A673 (cell line): ENCODE results near the gene GDF15. TPM values are rescaled to one million over a fixed set of nuclear protein-coding genes. Genes with fewer than 3 reads are reported as not detected.

Source experiments
- BruUV-seq: library from RNA; stranded (reverse); fragments of 400-500 nt; replicated peaks from 2 replicates; lab custom pipeline; 2021; lab: Mats Ljungman, UMichigan
- CTCF ChIA-PET: fragments of 300-600 bp; sonication (Branson Sonifier 250); formaldehyde crosslinking; loops from one replicate; lab custom pipeline; 2022; ENCODE audit warnings: antibody characterized with exemption; lab: Charles Lee
- POLR2A ChIA-PET: fragments of 300-600 bp; sonication (Branson Sonifier 250); formaldehyde crosslinking; loops from one replicate; lab custom pipeline; 2022; ENCODE audit warnings: antibody characterized with exemption; ENCODE audit not compliant: low non-redundant PET; lab: Charles Lee
- DNase-seq: peaks from one replicate; pipeline ENCODE4 v3.0.0-alpha.2; 2015; ENCODE audit warnings: low spot score
- H3K27ac ChIP-seq: fragments of 200-600 bp; sonication (generic); 2 replicates; pipeline ENCODE4 v1.5.1; 2016; ENCODE audit warnings: mixed run types, low read depth, mild to moderate bottlenecking, mixed read lengths, antibody characterized with exemption, low read length; ENCODE audit not compliant: poor library complexity, severe bottlenecking
- H3K27me3 ChIP-seq: fragments of 200-600 bp; sonication (generic); replicated peaks from 2 replicates; pipeline ENCODE4 v1.6.1; 2017; ENCODE audit warnings: mixed run types, low read depth, mild to moderate bottlenecking, mixed read lengths, antibody characterized with exemption, low read length; ENCODE audit not compliant: insufficient read depth, poor library complexity
- H3K36me3 ChIP-seq: fragments of 200-600 bp; sonication (generic); 2 replicates; pipeline ENCODE4 v1.6.1; 2016; ENCODE audit warnings: mixed run types, mild to moderate bottlenecking, mixed read lengths, antibody characterized with exemption, low read length; ENCODE audit not compliant: insufficient read depth, poor library complexity, severe bottlenecking
- H3K4me1 ChIP-seq: fragments of 200-600 bp; sonication (generic); 2 replicates; pipeline ENCODE4 v1.6.1; 2017; ENCODE audit warnings: mixed run types, mild to moderate bottlenecking, mixed read lengths, antibody characterized with exemption, low read length; ENCODE audit not compliant: insufficient read depth, poor library complexity, severe bottlenecking
- H3K4me3 ChIP-seq: fragments of 200-600 bp; sonication (generic); 2 replicates; pipeline ENCODE4 v1.5.1; 2016; ENCODE audit warnings: low read depth, mixed run types, mild to moderate bottlenecking, mixed read lengths, low read length; ENCODE audit not compliant: poor library complexity, severe bottlenecking
- H3K9me3 ChIP-seq: fragments of 200-600 bp; sonication (generic); 2 replicates; pipeline ENCODE4 v1.6.1; 2016; ENCODE audit warnings: mixed run types, low read depth, mild to moderate bottlenecking, mixed read lengths, antibody characterized with exemption, low read length; ENCODE audit not compliant: poor library complexity, severe bottlenecking
- CTCF ChIP-seq: fragments of 300-800, 200-600 bp; sonication (generic); conservative IDR thresholded peaks from 2 replicates; pipeline ENCODE4 v1.5.1; 2017; ENCODE audit warnings: low read depth, mild to moderate bottlenecking, antibody characterized with exemption, low read length, moderate library complexity, mixed read lengths
- EZH2 ChIP-seq: fragments of 200-600 bp; sonication (generic); IDR thresholded peaks from 2 replicates; pipeline ENCODE4 v1.6.1; 2017; ENCODE audit warnings: borderline replicate concordance, low read depth, mild to moderate bottlenecking, mixed read lengths, antibody characterized with exemption, low read length; ENCODE audit not compliant: poor library complexity, severe bottlenecking
- intact Hi-C: fragments of 100-400 bp; cut with micrococcal nuclease; formaldehyde crosslinking; loops from one replicate; pipeline ENCODE4 v1.10.0; 2022; ENCODE audit not compliant: unreplicated experiment
- total RNA-seq: library from RNA; stranded (reverse); gene quantifications from 2 replicates; pipeline ENCODE4 v1.2.3, GENCODE V29; 2021

GDF15 gene
- total RNA-seq, 1 experiment from 2014 or later: 4.0 TPM

GRCh38 chr19:18373407-18373891 is 12.5 kb upstream of the GDF15 start:
- TF ChIP-seq EZH2 (no peak), CTCF (no peak)
- H3K4me1 ChIP-seq: peaks cover 30% of the 10 kb centered on the region
- no peaks in the 10 kb centered on the region for H3K36me3 ChIP-seq
- H3K27me3 ChIP-seq: no peaks in the 10 kb centered on the region
- ChIA-PET POLR2A (no interaction called here), CTCF (no interaction called here)
- BruUV-seq: no TSS peak
- H3K27ac ChIP-seq: peak overlapping the region; percentile 89
- no peak for DNase-seq
- H3K4me3 ChIP-seq: no peak overlapping the region
- intact Hi-C loops: no loop called here
- no peaks in the 10 kb centered on the region for H3K9me3 ChIP-seq

GRCh38 chr19:18373892-18374629 is 11.9 kb upstream of the GDF15 start:
- no peaks in the 10 kb centered on the region for H3K27me3 ChIP-seq
- intact Hi-C loops: no loop called here
- peaks cover 25% of the 10 kb centered on the region for H3K4me1 ChIP-seq
- H3K4me3 ChIP-seq: no peak overlapping the region
- ChIA-PET CTCF (no interaction called here), POLR2A (no interaction called here)
- DNase-seq: peak; percentile 86
- no peak for TF ChIP-seq CTCF
- no peaks in the 10 kb centered on the region for H3K36me3 ChIP-seq
- peak overlapping the region; percentile 89 for H3K27ac ChIP-seq
- no peaks in the 10 kb centered on the region for H3K9me3 ChIP-seq
- TSS peak; percentile 80 for BruUV-seq

GRCh38 chr19:18377026-18377425 is 8.9 kb upstream of the GDF15 start:
- DNase-seq: no peak
- Histone ChIP-seq H3K36me3 (no peaks in the 10 kb centered on the region), H3K27me3 (no peaks in the 10 kb centered on the region), H3K4me3 (no peak overlapping the region), H3K4me1 (peaks cover 22% of the 10 kb centered on the region), H3K27ac (no peak overlapping the region), H3K9me3 (no peaks in the 10 kb centered on the region)
- intact Hi-C loops: no loop called here
- POLR2A ChIA-PET: no interaction called here
- no TSS peak for BruUV-seq
- no peak for TF ChIP-seq CTCF
- no peak for TF ChIP-seq EZH2
- CTCF ChIA-PET: no interaction called here
